K562 treated with DMSO at 1 percent for 4 hours (cell line): ENCODE measurements around the gene WDR76. TPM values are rescaled to one million over a fixed set of nuclear protein-coding genes. Genes with fewer than 3 reads are reported as not detected.

ENCODE experiments used
- total RNA-seq: library from RNA; unstranded; fragments of 300-600 nt; gene quantifications from 2 replicates; pipeline ENCODE4 v1.2.3, GENCODE V29; 2022; ENCODE audit not compliant: insufficient read depth

The WDR76 gene
- 10.2 and 14.6 TPM in 2 replicates for total RNA-seq

GRCh38 chr15:43826508-43827341 is at the start of gene WDR76:
Gene WDR76 (plus strand): TSS chr15:43827002. CDS start chr15:43827033, 31 bp downstream.

GRCh38 chr15:43791993-43792760 is 34.6 kb upstream of the WDR76 start, which contains the start of gene SERF2:
Gene SERF2 (plus strand): TSS chr15:43792320. CDS start chr15:43792377, 57 bp downstream.

GRCh38 chr15:43799945-43800285 is 26.9 kb upstream of the WDR76 start, which contains the start of gene SERINC4:
Gene SERINC4 (minus strand): TSS chr15:43800220. CDS start chr15:43799986, 234 bp downstream.

GRCh38 chr15:43800286-43801141 is 26.3 kb upstream of the WDR76 start, which contains the start of gene HYPK:
Gene HYPK (plus strand): TSS chr15:43800599. CDS start chr15:43800623, 24 bp downstream.

GRCh38 chr15:43824302-43825246 is 2.2 kb upstream of the WDR76 start, which contains the start of gene MFAP1:
Gene MFAP1 (minus strand): TSS chr15:43824690. CDS start chr15:43824569, 121 bp downstream.

Other genes with a start within 250 kb of the WDR76 start
- 15.9 and 18.6 TPM in 2 replicates for gene PPIP5K1, start 236.8 kb upstream of the WDR76 start, total RNA-seq
- 3.8 and 7.2 TPM in 2 replicates for gene CKMT1B, start 233.0 kb upstream of the WDR76 start, total RNA-seq
- not detected in 2 replicates for gene STRC, start 208.2 kb upstream of the WDR76 start, total RNA-seq
- gene CATSPER2, start 178.2 kb upstream of the WDR76 start, total RNA-seq = 1.5 TPM in 1 of 2 replicates, not detected in the other
- 0.91 TPM in 1 of 2 replicates, not detected in the other for gene CKMT1A, start 133.1 kb upstream of the WDR76 start, total RNA-seq
- 152 and 176 TPM in 2 replicates for gene PDIA3, start 80.6 kb upstream of the WDR76 start, total RNA-seq
- 1.0 and 2.7 TPM in 2 replicates for gene ELL3, start 50.0 kb upstream of the WDR76 start, total RNA-seq
- 399 and 430 TPM in 2 replicates for gene SERF2, start 34.7 kb upstream of the WDR76 start, total RNA-seq
- gene SERINC4, start 26.8 kb upstream of the WDR76 start, total RNA-seq = 1.6 and 2.7 TPM in 2 replicates
- gene HYPK, start 26.4 kb upstream of the WDR76 start, total RNA-seq = 4.7 and 6.0 TPM in 2 replicates
- gene MFAP1, start 2.3 kb upstream of the WDR76 start, total RNA-seq = 45.2 and 53.5 TPM in 2 replicates